Gastrocnemius medialis (tissue), 4 donors: Measurements from ENCODE around the gene EXOSC5. TPM values are rescaled to one million over a fixed set of nuclear protein-coding genes. Genes with fewer than 3 reads are reported as not detected.

Experiments
- ATAC-seq, 2 donors: fragments of 150-250 bp; one replicate each; pipeline ENCODE4 v1.9.1; 2016
- DNase-seq, 2 donors: peaks; one replicate each; pipeline ENCODE4 v3.0.0-alpha.2; 2019
- H3K27ac ChIP-seq, 4 donors: fragments of 200-600 bp; sonication (generic); 1 replicate in 1 of 4; 2 replicates in 3 of 4; pipeline ENCODE4 v1.5.1; 2016 to 2018; ENCODE audit warnings: mild to moderate bottlenecking in 2 of 4, moderate library complexity in 1 of 4
- H3K27me3 ChIP-seq, 3 donors: fragments of 200-600 bp; sonication (generic) in 2 of 3; 1 replicate in 1 of 3; 2 replicates in 2 of 3; pipeline versions ENCODE4 v1.5.1 to v1.6.0; 2016 to 2019; ENCODE audit warnings: mild to moderate bottlenecking in 1 of 3, moderate library complexity in 1 of 3
- H3K36me3 ChIP-seq, 2 donors: fragments of 200-600 bp; sonication (generic) in 1 of 2; one replicate each; pipeline ENCODE4 v1.5.1; 2017 to 2018
- H3K4me1 ChIP-seq, 2 donors: fragments of 200-600 bp; sonication (generic) in 1 of 2; one replicate each; pipeline ENCODE4 v1.5.1; 2016 to 2017; ENCODE audit warnings: mild to moderate bottlenecking in 2 of 2
- H3K4me3 ChIP-seq, 4 donors: fragments of 200-600 bp; sonication (generic) in 3 of 4; 1 replicate in 1 of 4; 2 replicates in 3 of 4; pipeline ENCODE4 v1.5.1; 2016 to 2019; ENCODE audit warnings: mild to moderate bottlenecking in 2 of 4
- H3K9me3 ChIP-seq, 3 donors: fragments of 200-600 bp; sonication (generic) in 2 of 3; 1 replicate in 1 of 3; 2 replicates in 2 of 3; pipeline ENCODE4 v1.5.1; 2016 to 2019
- CTCF ChIP-seq, 5 experiments: fragments of 450-650 bp in 3 of 5; fragments of 200-600 bp in 2 of 5; sonication (generic) in 2 of 5; IDR thresholded peaks in 4 of 5; conservative IDR thresholded peaks in 1 of 5; 1 replicate in 4 of 5; 2 replicates in 1 of 5; pipeline ENCODE4 v1.5.1; 2016 to 2019; ENCODE audit warnings: antibody characterized with exemption in 5 of 5, mild to moderate bottlenecking in 3 of 5, moderate library complexity in 3 of 5
- POLR2A ChIP-seq, 2 donors: fragments of 450-650 bp; IDR thresholded peaks; one replicate each; pipeline ENCODE4 v1.6.1; 2017; ENCODE audit warnings: antibody characterized with exemption in 2 of 2, mild to moderate bottlenecking in 2 of 2, moderate library complexity in 2 of 2
- in situ Hi-C, 4 donors: fragments of 200-750 bp; cut with MboI; loops; one replicate each; pipeline versions ENCODE4 v1.15.0 to v1.8.0; 2017; ENCODE audit warnings: low sequenced_read_pairs in 4 of 4
- intact Hi-C: fragments of 100-400 bp; cut with DNase I; formaldehyde crosslinking; loops from one replicate; pipeline ENCODE4 v1.15.1; 2023; ENCODE audit warnings: low total_unique reads
- total RNA-seq, 4 donors: library from RNA; depleted of rRNA; stranded (reverse); fragments of >200 nt; gene quantifications; one replicate each; pipeline versions ENCODE4 v1.1.0 to v1.2.3, GENCODE V29; 2016

EXOSC5 gene
- total RNA-seq, 4 donors from 2014 or later, result 29.1 to 61.9 (median 40.9) TPM

GRCh38 chr19:41362143-41362847 lies 34.9 kb downstream of the EXOSC5 start:
- in situ Hi-C loops (no loop called here), intact Hi-C loops (loop anchor here (5.0 kb wide), 1 partner anchor 100 kb away; the partner anchor contains the start of gene HNRNPUL1)
- no peaks in the 10 kb centered on the region for H3K36me3 ChIP-seq
- H3K4me3 ChIP-seq, result no peak overlapping the region
- H3K9me3 ChIP-seq, result no peaks in the 10 kb centered on the region
- no peak for TF ChIP-seq CTCF (IDR thresholded peaks at IDR 0.05 in 4 of 5, conservative IDR thresholded peaks at IDR 0.05 in 1 of 5)
- TF ChIP-seq POLR2A (IDR thresholded peaks at IDR 0.05), result no peak
- peak overlapping the region in 1 of 4 donors; percentile 94 for H3K27ac ChIP-seq
- DNase-seq (no peak), ATAC-seq (no peak)
- no peaks in the 10 kb centered on the region for H3K27me3 ChIP-seq
- peaks cover 3 to 6% of the 10 kb centered on the region in 2 donors for H3K4me1 ChIP-seq

GRCh38 chr19:41359741-41360140 lies 37.4 kb downstream of the EXOSC5 start:
- in situ Hi-C loops (no loop called here), intact Hi-C loops (loop anchor here (5.0 kb wide), 1 partner anchor 97 kb away; the partner anchor contains the start of gene HNRNPUL1)
- Histone ChIP-seq H3K27ac (no peak overlapping the region), H3K4me1 (peaks cover 2 to 6% of the 10 kb centered on the region in 2 donors), H3K36me3 (no peaks in the 10 kb centered on the region), H3K9me3 (no peaks in the 10 kb centered on the region), H3K27me3 (peaks cover 1 to 4% (median 1%) of the 10 kb centered on the region in 3 donors), H3K4me3 (no peak overlapping the region)
- ATAC-seq (no peak), DNase-seq (no peak)
- TF ChIP-seq CTCF (IDR thresholded peaks at IDR 0.05 in 4 of 5, conservative IDR thresholded peaks at IDR 0.05 in 1 of 5), result no peak
- TF ChIP-seq POLR2A (IDR thresholded peaks at IDR 0.05), result no peak

GRCh38 chr19:41357746-41358145 lies 39.4 kb downstream of the EXOSC5 start:
- Histone ChIP-seq H3K9me3 (no peaks in the 10 kb centered on the region), H3K36me3 (no peaks in the 10 kb centered on the region), H3K27me3 (peaks cover 16 to 20% (median 20%) of the 10 kb centered on the region in 3 donors), H3K4me1 (peaks cover 0 to 13% of the 10 kb centered on the region in 2 donors), H3K27ac (no peak overlapping the region), H3K4me3 (no peak overlapping the region)
- intact Hi-C loops, result no loop called here
- DNase-seq (no peak), ATAC-seq (no peak)
- TF ChIP-seq POLR2A (IDR thresholded peaks at IDR 0.05), result no peak
- no peak for TF ChIP-seq CTCF (IDR thresholded peaks at IDR 0.05 in 4 of 5, conservative IDR thresholded peaks at IDR 0.05 in 1 of 5)
- in situ Hi-C loops, result no loop called here

- Histone ChIP-seq H3K4me1 (peaks cover 0 to 19% of the 10 kb centered on the region in 2 donors), H3K27me3 (peaks cover 20 to 26% (median 26%) of the 10 kb centered on the region in 3 donors), H3K27ac (no peak overlapping the region), H3K36me3 (no peaks in the 10 kb centered on the region), H3K9me3 (no peaks in the 10 kb centered on the region), H3K4me3 (no peak overlapping the region)
- ATAC-seq (no peak), DNase-seq (no peak)
- in situ Hi-C loops, result no loop called here
- intact Hi-C loops, result no loop called here
- TF ChIP-seq CTCF (IDR thresholded peaks at IDR 0.05 in 4 of 5, conservative IDR thresholded peaks at IDR 0.05 in 1 of 5) (no peak), POLR2A (IDR thresholded peaks at IDR 0.05) (no peak)
Measured at GRCh38 chr19:41356984-41357739, 40.0 kb downstream of the EXOSC5 start.
